K562 (cell line): ENCODE data around the gene MMP15. TPM values are rescaled to one million over a fixed set of nuclear protein-coding genes. Genes with fewer than 3 reads are reported as not detected.

ENCODE experiments used
- ATAC-seq: fragments of 200-7000 bp; cut with Tn5 transposase; 3 replicates; pipeline ENCODE4 v1.9.1; 2020; ENCODE audit warnings: moderate library complexity
- BruUV-seq: library from RNA; stranded (reverse); fragments of 400-500 nt; replicated peaks from 2 replicates; lab custom pipeline; 2021; lab: Mats Ljungman, UMichigan
- CTCF ChIA-PET: fragments of 300-600 bp; formaldehyde crosslinking; extraction: SDS; loops from one replicate; lab custom pipeline; 2021; ENCODE audit warnings: low intra/inter-chr PET ratio; lab: Yijun Ruan, JAX
- POLR2A ChIA-PET: fragments of 300-600, 350-650 bp; sonication (Branson Sonifier 250); formaldehyde crosslinking; extraction: SDS; loops from one replicate; lab custom pipeline; 2021; ENCODE audit warnings: antibody characterized with exemption, inconsistent platforms; lab: Yijun Ruan, JAX
- DNase-seq, 4 experiments: peaks; one replicate each; pipeline versions ENCODE4 v3.0.0 to v3.0.0-alpha.2; 2011 to 2018; ENCODE audit warnings: low spot score in 3 of 4, mixed read lengths in 3 of 4; ENCODE audit errors: extremely low read depth in 1 of 4
- FAIRE-seq: peaks from 2 replicates; lab custom pipeline; 2011; peaks lifted over from hg19 to GRCh38; lab: Jason Lieb, UNC
- H2AFZ ChIP-seq: 2 replicates; pipeline ENCODE4 v1.6.0; 2011; ENCODE audit warnings: low read depth, low read length, control low read depth, inconsistent platforms
- H3K27ac ChIP-seq: fragments of 200-600 bp; 3 replicates; pipeline ENCODE4 v1.8.0; 2011; ENCODE audit warnings: low read depth, mild to moderate bottlenecking, control low read depth, inconsistent platforms, low read length, moderate library complexity, mixed read lengths; ENCODE audit errors: extremely low read depth
- H3K27me3 ChIP-seq, 2 experiments: fragments of 300-600 bp in 1 of 2; 2 replicates in 1 of 2; 3 replicates in 1 of 2; pipeline versions ENCODE4 v1.6.0 to v1.8.0; 2011; ENCODE audit warnings: inconsistent platforms in 2 of 2, low read length in 2 of 2, mild to moderate bottlenecking in 1 of 2, mixed read lengths in 1 of 2, moderate library complexity in 1 of 2; ENCODE audit not compliant: control insufficient read depth in 2 of 2, insufficient read depth in 2 of 2
- H3K36me3 ChIP-seq: fragments of 300-600 bp; 3 replicates; pipeline ENCODE4 v1.8.0; 2011; ENCODE audit warnings: mild to moderate bottlenecking, low read length, inconsistent platforms; ENCODE audit not compliant: control insufficient read depth, insufficient read depth
- H3K4me1 ChIP-seq, 2 experiments: fragments of 200-600 bp in 1 of 2; replicated peaks in 1 of 2; 2 replicates in 1 of 2; 3 replicates in 1 of 2; pipeline versions ENCODE4 v1.5.1 to v1.8.0; 2011; ENCODE audit warnings: inconsistent platforms in 2 of 2, low read length in 2 of 2, mild to moderate bottlenecking in 1 of 2, mixed read lengths in 1 of 2, moderate library complexity in 1 of 2; ENCODE audit not compliant: control insufficient read depth in 2 of 2, insufficient read depth in 2 of 2
- H3K4me2 ChIP-seq: 2 replicates; pipeline ENCODE4 v1.6.1; 2011; ENCODE audit warnings: low read length, control low read depth, inconsistent platforms, mixed read lengths; ENCODE audit not compliant: insufficient read depth
- H3K4me3 ChIP-seq: fragments of 200-600 bp; sonication (generic), shearing (Covaris generic); 2 replicates; pipeline ENCODE4 v1.5.1; 2016; ENCODE audit warnings: control low read depth, inconsistent platforms
- H3K79me2 ChIP-seq: fragments of 200-600 bp; 3 replicates; pipeline ENCODE4 v1.8.0; 2011; ENCODE audit warnings: low read length, inconsistent platforms; ENCODE audit not compliant: control insufficient read depth, insufficient read depth
- H3K9ac ChIP-seq, 2 experiments: 2 replicates each; pipeline versions ENCODE4 v1.6.0 to v1.6.1; 2011; ENCODE audit warnings: low read depth in 2 of 2, low read length in 2 of 2, control low read depth in 1 of 2, inconsistent platforms in 1 of 2, mild to moderate bottlenecking in 1 of 2, mixed read lengths in 1 of 2; ENCODE audit not compliant: insufficient read depth in 1 of 2
- H3K9me1 ChIP-seq: one replicate; pipeline ENCODE4 v1.6.0; 2011; ENCODE audit warnings: inconsistent platforms, mild to moderate bottlenecking, low read length, moderate library complexity; ENCODE audit not compliant: control insufficient read depth, insufficient read depth
- H3K9me3 ChIP-seq: replicated peaks from 2 replicates; pipeline ENCODE4 v1.5.1; 2011; ENCODE audit warnings: low read depth, low read length, inconsistent platforms; ENCODE audit not compliant: control insufficient read depth, insufficient read depth
- H4K20me1 ChIP-seq: replicated peaks from 2 replicates; pipeline ENCODE4 v1.6.1; 2011; ENCODE audit warnings: low read length, inconsistent platforms, mixed read lengths; ENCODE audit not compliant: control insufficient read depth, insufficient read depth
- CBX3 ChIP-seq, 2 experiments: IDR thresholded peaks; 1 replicate in 1 of 2; 2 replicates in 1 of 2; pipeline ENCODE4 v1.6.1; 2012; ENCODE audit warnings: inconsistent platforms in 2 of 2, low read length in 2 of 2, borderline replicate concordance in 1 of 2, control low read depth in 1 of 2
- GATAD2B ChIP-seq: fragments of 450-650 bp; IDR thresholded peaks from 2 replicates; pipeline ENCODE4 v1.6.1; 2017; ENCODE audit warnings: mild to moderate bottlenecking, borderline replicate concordance
- MIER1 ChIP-seq: fragments of 450-650 bp; IDR thresholded peaks from 2 replicates; pipeline ENCODE4 v1.6.1; 2016; ENCODE audit warnings: antibody characterized with exemption, mild to moderate bottlenecking, low read depth
- NFYB ChIP-seq: IDR thresholded peaks from 2 replicates; pipeline ENCODE4 v1.6.1; 2011; ENCODE audit warnings: mild to moderate bottlenecking, moderate library complexity; ENCODE audit not compliant: insufficient read length; ENCODE audit errors: extremely low read depth
- PCBP1 ChIP-seq: fragments of 200-400 bp; formaldehyde crosslinking; IDR thresholded peaks from 2 replicates; pipeline ENCODE4 v1.6.1; 2018; ENCODE audit warnings: mild to moderate bottlenecking, low read depth, low read length; ENCODE audit not compliant: poor library complexity, severe bottlenecking
- PHB ChIP-seq: fragments of 250-450 bp; sonication (Bioruptor Pico); IDR thresholded peaks from 2 replicates; pipeline ENCODE4 v1.5.0; 2021
- TCFL5 ChIP-seq: fragments of 250-450 bp; sonication (Bioruptor Pico); conservative IDR thresholded peaks from 2 replicates; pipeline ENCODE4 v1.6.1; 2021; ENCODE audit warnings: mild to moderate bottlenecking, moderate library complexity, matching md5 sums
- TEAD4 ChIP-seq, 2 experiments: sonication (generic) in 1 of 2; formaldehyde crosslinking in 1 of 2; IDR thresholded peaks; 2 replicates each; pipeline versions ENCODE4 v1.6.1 to v1.8.0; 2012 to 2022; ENCODE audit warnings: borderline replicate concordance in 1 of 2, inconsistent platforms in 1 of 2, low read length in 1 of 2, mild to moderate bottlenecking in 1 of 2, missing genetic modification reagents in 1 of 2
- U2AF2 ChIP-seq: fragments of 200-400 bp; formaldehyde crosslinking; optimal IDR thresholded peaks from 2 replicates; pipeline ENCODE3; 2017; ENCODE audit warnings: low read depth, mild to moderate bottlenecking, low read length
- ZC3H4 ChIP-seq: sonication (generic); formaldehyde crosslinking; IDR thresholded peaks from 2 replicates; pipeline ENCODE4 v1.9.0; 2021; ENCODE audit warnings: missing genetic modification reagents, borderline replicate concordance
- ZNF239 ChIP-seq: fragments of 250-450 bp; sonication (Bioruptor Pico); IDR thresholded peaks from 2 replicates; pipeline ENCODE4 v1.4.0; 2020; ENCODE audit warnings: mild to moderate bottlenecking
- WGBS: fragments of 100-300 bp; shearing (Covaris generic); methylation state at CpG from one replicate; pipeline ENCODE4 v1.1.6; 2016; ENCODE audit warnings: low coverage, mixed read lengths; ENCODE audit not compliant: insufficient coverage; ENCODE audit errors: missing lambda C conversion rate; 5-methylcytosine and 5-hydroxymethylcytosine counted together
- in situ Hi-C: fragments of 300-500 bp; cut with MboI; formaldehyde crosslinking; loops from 4 replicates; pipeline ENCODE4 v1.15.0; 2018; ENCODE audit warnings: inconsistent platforms, mixed read lengths
- intact Hi-C: fragments of 100-400 bp; cut with micrococcal nuclease; formaldehyde crosslinking; loops from 2 replicates; pipeline ENCODE4 v1.14.2; 2022
- polyA plus RNA-seq, 8 experiments: library from polyadenylated mRNA; depleted of rRNA in 4 of 8; stranded (reverse) in 5 of 8; unstranded in 3 of 8; fragments of >200 nt; fragmentation: Nextera tagmentation in 2 of 8; fragmentation: Illumina TruSeq in 1 of 8; extraction: Ambion mirVana in 2 of 8; extraction: Trizol in 1 of 8; gene quantifications; 2 replicates each; pipeline versions ENCODE4 v1.2.1 to v1.2.3, GENCODE V29; 2011 to 2014; ENCODE audit warnings: inconsistent platforms in 1 of 8, missing spikeins in 1 of 8
- total RNA-seq, 7 experiments: library from RNA; depleted of rRNA in 6 of 7; stranded (reverse); fragments of >200 nt in 6 of 7; fragmentation: Illumina TruSeq in 2 of 7; extraction: Trizol in 2 of 7; gene quantifications; 2 replicates each; pipeline versions ENCODE4 v1.2.1 to v1.2.3, GENCODE V29; 2011 to 2021; ENCODE audit warnings: low replicate concordance in 1 of 7
- TF ChIP-seq, protein P1 (sequence below): sonication (generic); formaldehyde crosslinking; IDR thresholded peaks from 2 replicates; pipeline ENCODE4 v1.5.0; 2020; ENCODE audit warnings: missing genetic modification reagents
- TF ChIP-seq, protein P2 (sequence below): fragments of 250-450 bp; sonication (Bioruptor Pico); IDR thresholded peaks from 2 replicates; pipeline ENCODE4 v1.4.0; 2020
- TF ChIP-seq, protein P3 (sequence below): fragments of 450-650 bp; formaldehyde crosslinking; IDR thresholded peaks from 2 replicates; pipeline ENCODE4 v1.4.0; 2020; ENCODE audit warnings: mild to moderate bottlenecking, moderate library complexity

Gene MMP15
- total and polyA plus RNA-seq, 9 of the 15 experiments (the other 6 are each of a cell fraction or from before 2014, with no cell fraction given), result 0.01 to 20.4 (median 5.5) TPM

DNA sequence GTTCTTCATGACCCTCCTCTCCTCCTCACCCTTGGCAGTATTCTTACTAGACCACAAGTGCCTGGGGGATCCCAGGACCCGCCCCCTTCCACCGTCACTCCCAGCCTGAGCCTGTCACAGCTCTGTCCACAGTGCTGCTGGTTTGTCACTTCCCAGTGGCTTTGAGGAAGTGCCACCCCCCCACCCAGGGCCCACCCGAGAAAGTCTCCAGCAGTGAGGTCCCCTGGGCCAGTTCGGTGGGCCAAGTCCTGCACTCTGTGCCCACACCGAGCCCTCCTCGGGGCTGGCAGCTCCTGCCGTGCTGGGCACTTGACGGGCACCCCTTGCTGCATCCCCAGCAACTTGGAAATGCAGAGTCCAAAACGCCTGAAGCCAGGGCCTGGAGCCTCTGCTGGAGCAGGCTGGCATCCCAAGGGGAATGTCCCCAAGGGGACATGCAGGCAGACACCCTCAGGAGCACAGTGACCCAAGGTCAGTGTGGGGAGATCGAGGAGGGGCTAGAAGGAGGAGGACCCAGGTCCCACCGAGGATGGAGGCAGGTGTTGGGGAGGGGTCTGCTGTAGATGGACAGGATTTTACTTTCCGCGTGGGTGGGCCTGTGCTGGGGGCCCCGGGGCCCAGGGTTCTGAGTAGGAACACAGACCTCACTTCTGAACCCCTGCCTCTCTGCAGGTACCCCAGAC lies 15.5 kb downstream of the MMP15 start:
- FAIRE-seq (no peak), DNase-seq (no peak), ATAC-seq (no peak)
- Histone ChIP-seq H3K27me3 (no peaks in the 10 kb centered on the region), H4K20me1 (no peaks in the 10 kb centered on the region), H3K4me3 (no peak overlapping the region), H3K9me1 (peaks cover 3% of the 10 kb centered on the region), H3K4me2 (no peak overlapping the region), H3K36me3 (peaks cover 50% of the 10 kb centered on the region; the same call in 2 of the 3 replicates), H3K4me1 (peaks cover 0 to 26% of the 10 kb centered on the region in 2 experiments; a peak in 2 of 5 replicates), H3K9me3 (no peaks in the 10 kb centered on the region), H3K79me2 (no peaks in the 10 kb centered on the region), H2AFZ (no peak overlapping the region), H3K27ac (no peak overlapping the region), H3K9ac (no peak overlapping the region)
- 88% methylated on average over 13 of the region's 14 CpGs for WGBS
- in situ Hi-C loops, result no loop called here
- ChIA-PET POLR2A (interaction anchor here (0.6 kb wide), 1 partner anchor 649 kb away, joined by 3 read pairs; no protein-coding TSS in a partner anchor), CTCF (no interaction called here)
- BruUV-seq, result no TSS peak
- intact Hi-C loops, result no loop called here
- TF ChIP-seq, protein P1, sequence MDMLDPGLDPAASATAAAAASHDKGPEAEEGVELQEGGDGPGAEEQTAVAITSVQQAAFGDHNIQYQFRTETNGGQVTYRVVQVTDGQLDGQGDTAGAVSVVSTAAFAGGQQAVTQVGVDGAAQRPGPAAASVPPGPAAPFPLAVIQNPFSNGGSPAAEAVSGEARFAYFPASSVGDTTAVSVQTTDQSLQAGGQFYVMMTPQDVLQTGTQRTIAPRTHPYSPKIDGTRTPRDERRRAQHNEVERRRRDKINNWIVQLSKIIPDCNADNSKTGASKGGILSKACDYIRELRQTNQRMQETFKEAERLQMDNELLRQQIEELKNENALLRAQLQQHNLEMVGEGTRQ (CRISPR knock-in tag), result no peak
- TF ChIP-seq, protein P2, sequence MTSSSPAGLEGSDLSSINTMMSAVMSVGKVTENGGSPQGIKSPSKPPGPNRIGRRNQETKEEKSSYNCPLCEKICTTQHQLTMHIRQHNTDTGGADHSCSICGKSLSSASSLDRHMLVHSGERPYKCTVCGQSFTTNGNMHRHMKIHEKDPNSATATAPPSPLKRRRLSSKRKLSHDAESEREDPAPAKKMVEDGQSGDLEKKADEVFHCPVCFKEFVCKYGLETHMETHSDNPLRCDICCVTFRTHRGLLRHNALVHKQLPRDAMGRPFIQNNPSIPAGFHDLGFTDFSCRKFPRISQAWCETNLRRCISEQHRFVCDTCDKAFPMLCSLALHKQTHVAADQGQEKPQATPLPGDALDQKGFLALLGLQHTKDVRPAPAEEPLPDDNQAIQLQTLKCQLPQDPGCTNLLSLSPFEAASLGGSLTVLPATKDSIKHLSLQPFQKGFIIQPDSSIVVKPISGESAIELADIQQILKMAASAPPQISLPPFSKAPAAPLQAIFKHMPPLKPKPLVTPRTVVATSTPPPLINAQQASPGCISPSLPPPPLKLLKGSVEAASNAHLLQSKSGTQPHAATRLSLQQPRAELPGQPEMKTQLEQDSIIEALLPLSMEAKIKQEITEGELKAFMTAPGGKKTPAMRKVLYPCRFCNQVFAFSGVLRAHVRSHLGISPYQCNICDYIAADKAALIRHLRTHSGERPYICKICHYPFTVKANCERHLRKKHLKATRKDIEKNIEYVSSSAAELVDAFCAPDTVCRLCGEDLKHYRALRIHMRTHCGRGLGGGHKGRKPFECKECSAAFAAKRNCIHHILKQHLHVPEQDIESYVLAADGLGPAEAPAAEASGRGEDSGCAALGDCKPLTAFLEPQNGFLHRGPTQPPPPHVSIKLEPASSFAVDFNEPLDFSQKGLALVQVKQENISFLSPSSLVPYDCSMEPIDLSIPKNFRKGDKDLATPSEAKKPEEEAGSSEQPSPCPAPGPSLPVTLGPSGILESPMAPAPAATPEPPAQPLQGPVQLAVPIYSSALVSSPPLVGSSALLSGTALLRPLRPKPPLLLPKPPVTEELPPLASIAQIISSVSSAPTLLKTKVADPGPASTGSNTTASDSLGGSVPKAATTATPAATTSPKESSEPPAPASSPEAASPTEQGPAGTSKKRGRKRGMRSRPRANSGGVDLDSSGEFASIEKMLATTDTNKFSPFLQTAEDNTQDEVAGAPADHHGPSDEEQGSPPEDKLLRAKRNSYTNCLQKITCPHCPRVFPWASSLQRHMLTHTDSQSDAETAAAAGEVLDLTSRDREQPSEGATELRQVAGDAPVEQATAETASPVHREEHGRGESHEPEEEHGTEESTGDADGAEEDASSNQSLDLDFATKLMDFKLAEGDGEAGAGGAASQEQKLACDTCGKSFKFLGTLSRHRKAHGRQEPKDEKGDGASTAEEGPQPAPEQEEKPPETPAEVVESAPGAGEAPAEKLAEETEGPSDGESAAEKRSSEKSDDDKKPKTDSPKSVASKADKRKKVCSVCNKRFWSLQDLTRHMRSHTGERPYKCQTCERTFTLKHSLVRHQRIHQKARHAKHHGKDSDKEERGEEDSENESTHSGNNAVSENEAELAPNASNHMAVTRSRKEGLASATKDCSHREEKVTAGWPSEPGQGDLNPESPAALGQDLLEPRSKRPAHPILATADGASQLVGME, result no peak
- TF ChIP-seq U2AF2 (no peak), CBX3 (IDR thresholded peaks at IDR 0.05; ENCODE audit: borderline replicate concordance in 1 of 2, low read length in 2 of 2) (no peak), ZNF239 (no peak), MIER1 (no peak), ZC3H4 (CRISPR knock-in tag) (no peak), NFYB (no peak), TCFL5 (CRISPR knock-in tag) (no peak), PHB (no peak), GATAD2B (no peak), PCBP1 (no peak), TEAD4 (IDR thresholded peaks at IDR 0.05; ENCODE audit: low read length) (no peak), TEAD4 (CRISPR knock-in tag; IDR thresholded peaks at IDR 0.05; ENCODE audit: borderline replicate concordance) (no peak)
- TF ChIP-seq, protein P3, sequence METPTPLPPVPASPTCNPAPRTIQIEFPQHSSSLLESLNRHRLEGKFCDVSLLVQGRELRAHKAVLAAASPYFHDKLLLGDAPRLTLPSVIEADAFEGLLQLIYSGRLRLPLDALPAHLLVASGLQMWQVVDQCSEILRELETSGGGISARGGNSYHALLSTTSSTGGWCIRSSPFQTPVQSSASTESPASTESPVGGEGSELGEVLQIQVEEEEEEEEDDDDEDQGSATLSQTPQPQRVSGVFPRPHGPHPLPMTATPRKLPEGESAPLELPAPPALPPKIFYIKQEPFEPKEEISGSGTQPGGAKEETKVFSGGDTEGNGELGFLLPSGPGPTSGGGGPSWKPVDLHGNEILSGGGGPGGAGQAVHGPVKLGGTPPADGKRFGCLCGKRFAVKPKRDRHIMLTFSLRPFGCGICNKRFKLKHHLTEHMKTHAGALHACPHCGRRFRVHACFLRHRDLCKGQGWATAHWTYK, result no peak
